Mucosa of rectum (tissue), 2 donors: ENCODE measurements around the gene CACTIN.
"Not testable (repeated sequence)": the region's sequence is repeated elsewhere in the genome, so short reads cannot be mapped to it uniquely, and the experiment has no call there.

Source experiments
- H3K27ac ChIP-seq, 2 donors: one replicate each; pipeline ENCODE4 v1.7.0; 2013; ENCODE audit warnings: inconsistent platforms in 2 of 2, low read depth in 2 of 2, low read length in 2 of 2
- H3K27me3 ChIP-seq, 2 donors: one replicate each; pipeline ENCODE4 v1.7.0; 2013; ENCODE audit warnings: low read length in 2 of 2; ENCODE audit not compliant: control insufficient read depth in 2 of 2, insufficient read depth in 2 of 2
- H3K36me3 ChIP-seq, 2 donors: one replicate each; pipeline ENCODE4 v1.7.0; 2013; ENCODE audit warnings: low read length in 2 of 2; ENCODE audit not compliant: control insufficient read depth in 2 of 2, insufficient read depth in 2 of 2
- H3K4me1 ChIP-seq, 2 donors: one replicate each; pipeline ENCODE4 v1.7.0; 2013; ENCODE audit warnings: low read length in 2 of 2, mild to moderate bottlenecking in 1 of 2; ENCODE audit not compliant: control insufficient read depth in 2 of 2, insufficient read depth in 2 of 2
- H3K4me3 ChIP-seq, 2 donors: one replicate each; pipeline ENCODE4 v1.7.0; 2013; ENCODE audit warnings: low read length in 2 of 2
- H3K9ac ChIP-seq, 2 donors: one replicate each; pipeline ENCODE4 v1.7.0; 2013; ENCODE audit warnings: low read length in 2 of 2, low read depth in 1 of 2, mild to moderate bottlenecking in 1 of 2
- H3K9me3 ChIP-seq, 2 donors: one replicate each; pipeline ENCODE4 v1.7.0; 2013; ENCODE audit warnings: low read length in 2 of 2; ENCODE audit not compliant: control insufficient read depth in 2 of 2
- donor health status: healthy.
- donor health status: Normal muscosa, but diverticular disease.

The CACTIN gene

DNA sequence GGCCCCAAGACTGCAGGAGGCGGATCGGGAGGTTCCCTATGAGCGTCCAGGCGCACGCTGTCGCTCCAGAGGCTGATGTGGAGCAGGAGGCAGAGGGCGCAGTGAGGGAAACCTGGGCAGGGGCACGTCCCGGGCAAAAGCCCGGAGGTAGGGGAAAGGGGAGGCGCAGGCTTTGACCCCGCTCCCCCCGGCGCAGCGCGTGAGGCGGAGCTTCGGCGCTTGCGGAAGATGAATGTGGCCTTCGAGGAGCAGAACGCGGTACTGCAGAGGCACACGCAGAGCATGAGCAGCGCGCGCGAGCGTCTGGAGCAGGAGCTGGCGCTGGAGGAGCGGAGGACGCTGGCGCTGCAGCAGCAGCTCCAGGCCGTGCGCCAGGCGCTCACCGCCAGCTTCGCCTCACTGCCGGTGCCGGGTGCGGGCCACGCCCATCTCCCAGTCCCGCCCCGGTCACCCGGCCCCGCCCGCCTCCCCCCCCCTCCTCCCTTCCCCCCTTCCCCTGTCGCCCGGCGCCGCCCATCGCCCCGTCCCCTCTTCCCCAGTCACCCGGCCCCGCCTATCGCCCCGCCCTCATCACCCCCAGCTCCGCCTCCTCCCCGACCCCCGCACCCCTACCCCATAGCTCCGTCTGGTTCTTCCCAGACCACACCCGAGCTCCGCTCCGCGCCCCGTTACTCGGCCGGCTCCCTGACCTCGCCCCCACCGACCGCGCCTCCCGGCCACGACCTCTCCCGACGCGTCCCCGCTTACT, 49.7 kb downstream of the CACTIN start:
- Histone ChIP-seq H3K4me3 (peak overlapping the region; percentile 45 to 48), H3K36me3 (peaks cover 0 to 5% of the 10 kb centered on the region in 2 donors), H3K9ac (peak overlapping the region in 1 of 2 donors; percentile 47), H3K9me3 (no peaks in the 10 kb centered on the region), H3K27me3 (no peaks in the 10 kb centered on the region), H3K4me1 (peaks cover 15 to 19% of the 10 kb centered on the region in 2 donors), H3K27ac (peak overlapping the region; percentile 2 to 38)

DNA sequence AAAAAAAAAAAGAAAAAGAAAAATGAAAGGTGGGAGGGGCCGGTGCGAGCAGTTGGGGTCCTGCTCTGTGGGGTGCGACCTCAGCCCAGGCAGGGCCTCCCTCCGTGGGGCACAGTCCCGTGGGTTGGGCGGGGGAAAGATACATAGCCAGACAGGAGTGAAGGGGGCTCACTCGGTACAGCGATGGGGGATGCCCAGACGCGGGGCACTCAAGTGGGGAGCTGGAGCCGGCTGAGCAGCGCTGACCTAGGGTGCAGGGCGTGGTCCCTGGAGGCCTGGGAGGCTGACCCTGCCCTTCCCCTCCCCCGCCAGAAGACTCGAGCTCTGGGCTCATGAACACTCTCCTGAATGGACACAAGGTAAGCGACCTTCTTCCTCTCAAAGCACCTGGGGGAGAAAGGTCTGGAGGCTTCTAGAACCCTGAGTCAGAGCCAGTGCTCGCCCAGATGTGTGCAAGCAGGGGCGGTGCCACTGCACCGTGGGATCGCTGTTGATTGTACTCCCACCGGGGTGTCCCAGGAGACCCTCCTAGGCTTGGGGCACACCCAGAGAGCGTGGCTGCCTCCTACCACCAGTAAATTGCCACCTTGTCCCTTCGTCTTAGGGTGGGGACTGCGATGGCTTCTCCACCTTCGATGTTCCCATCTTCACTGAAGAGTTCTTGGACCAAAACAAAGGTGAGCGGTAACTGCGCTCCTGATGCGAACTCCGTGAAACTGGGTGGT, 50.5 kb downstream of the CACTIN start:
- H3K27me3 ChIP-seq, result no peaks in the 10 kb centered on the region
- peaks cover 19 to 23% of the 10 kb centered on the region in 2 donors for H3K4me1 ChIP-seq
- no peaks in the 10 kb centered on the region for H3K9me3 ChIP-seq
- peaks cover 0 to 5% of the 10 kb centered on the region in 2 donors for H3K36me3 ChIP-seq
- peak overlapping the region in 1 of 2 donors; percentile 2 for H3K27ac ChIP-seq
- H3K9ac ChIP-seq, result peak overlapping the region in 1 of 2 donors; percentile 47
- H3K4me3 ChIP-seq, result peak overlapping the region; percentile 45 to 48

DNA sequence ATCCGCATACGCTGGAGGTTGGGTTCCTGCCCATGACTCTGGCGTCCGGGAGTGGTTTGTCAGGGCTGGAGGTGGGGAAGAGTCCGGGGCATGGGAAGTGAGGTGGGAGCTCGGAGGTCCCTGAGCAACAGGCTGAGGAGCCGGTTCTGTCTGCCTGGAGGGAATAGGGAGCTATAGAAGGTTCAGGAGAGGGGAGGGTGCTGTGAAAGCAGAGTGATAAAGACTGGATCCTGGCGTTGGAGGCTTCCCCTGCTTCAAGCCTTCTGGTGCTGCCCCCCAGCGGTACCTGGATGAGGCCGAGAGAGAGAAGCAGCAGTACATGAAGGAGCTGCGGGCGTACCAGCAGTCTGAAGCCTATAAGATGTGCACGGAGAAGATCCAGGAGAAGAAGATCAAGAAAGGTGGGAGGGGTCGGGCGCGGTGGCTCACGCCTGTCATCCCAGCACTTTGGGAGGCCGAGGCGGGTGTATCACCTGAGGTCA, 51.3 kb downstream of the CACTIN start:
- H3K36me3 ChIP-seq, result peaks cover 0 to 5% of the 10 kb centered on the region in 2 donors
- H3K27me3 ChIP-seq, result no peaks in the 10 kb centered on the region
- no peak overlapping the region for H3K27ac ChIP-seq
- H3K9me3 ChIP-seq, result no peaks in the 10 kb centered on the region
- no peak overlapping the region for H3K4me3 ChIP-seq
- H3K4me1 ChIP-seq, result peaks cover 22 to 23% of the 10 kb centered on the region in 2 donors
- H3K9ac ChIP-seq, result no peak overlapping the region

DNA sequence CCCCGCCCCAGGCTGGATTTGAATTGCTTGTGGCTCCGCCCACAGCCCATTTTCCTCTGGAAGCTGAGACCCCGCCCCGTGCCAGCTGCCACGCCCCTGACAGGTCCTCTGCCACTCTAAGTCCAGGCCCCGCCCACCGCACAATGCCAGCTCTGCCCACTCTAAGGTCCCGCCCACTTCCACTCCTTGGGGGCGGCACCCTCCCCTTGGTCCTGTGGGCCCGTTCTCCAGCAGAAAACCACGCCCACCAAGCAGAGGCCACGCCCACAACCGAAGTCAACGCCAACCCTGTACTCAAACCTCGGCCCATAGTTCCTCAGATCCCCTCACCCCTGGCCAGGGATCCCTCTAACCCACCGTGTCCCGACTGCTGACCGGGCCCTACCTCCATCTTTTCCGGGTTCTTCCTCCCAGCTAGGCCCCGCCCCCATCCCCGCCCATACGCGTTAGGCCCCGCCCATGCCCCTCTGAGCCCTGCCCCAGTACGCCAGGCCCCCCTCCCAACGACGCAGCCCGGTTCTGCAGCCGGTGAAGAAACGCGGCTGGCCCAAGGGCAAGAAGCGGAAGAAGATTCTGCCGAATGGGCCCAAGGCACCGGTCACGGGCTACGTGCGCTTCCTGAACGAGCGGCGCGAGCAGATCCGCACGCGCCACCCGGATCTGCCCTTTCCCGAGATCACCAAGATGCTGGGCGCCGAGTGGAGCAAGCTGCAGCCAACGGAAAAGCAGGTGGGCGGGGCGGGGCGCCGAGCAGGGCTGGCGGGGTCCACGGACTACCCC, 52.5 kb downstream of the CACTIN start:
- no peak overlapping the region for H3K9ac ChIP-seq
- H3K4me1 ChIP-seq, result peaks cover 22 to 23% of the 10 kb centered on the region in 2 donors
- H3K36me3 ChIP-seq, result peaks cover 0 to 5% of the 10 kb centered on the region in 2 donors
- no peaks in the 10 kb centered on the region for H3K27me3 ChIP-seq
- peak overlapping the region; percentile 76 to 80 for H3K4me3 ChIP-seq
- H3K9me3 ChIP-seq, result no peaks in the 10 kb centered on the region
- H3K27ac ChIP-seq, result peak overlapping the region; percentile 77 to 78

DNA sequence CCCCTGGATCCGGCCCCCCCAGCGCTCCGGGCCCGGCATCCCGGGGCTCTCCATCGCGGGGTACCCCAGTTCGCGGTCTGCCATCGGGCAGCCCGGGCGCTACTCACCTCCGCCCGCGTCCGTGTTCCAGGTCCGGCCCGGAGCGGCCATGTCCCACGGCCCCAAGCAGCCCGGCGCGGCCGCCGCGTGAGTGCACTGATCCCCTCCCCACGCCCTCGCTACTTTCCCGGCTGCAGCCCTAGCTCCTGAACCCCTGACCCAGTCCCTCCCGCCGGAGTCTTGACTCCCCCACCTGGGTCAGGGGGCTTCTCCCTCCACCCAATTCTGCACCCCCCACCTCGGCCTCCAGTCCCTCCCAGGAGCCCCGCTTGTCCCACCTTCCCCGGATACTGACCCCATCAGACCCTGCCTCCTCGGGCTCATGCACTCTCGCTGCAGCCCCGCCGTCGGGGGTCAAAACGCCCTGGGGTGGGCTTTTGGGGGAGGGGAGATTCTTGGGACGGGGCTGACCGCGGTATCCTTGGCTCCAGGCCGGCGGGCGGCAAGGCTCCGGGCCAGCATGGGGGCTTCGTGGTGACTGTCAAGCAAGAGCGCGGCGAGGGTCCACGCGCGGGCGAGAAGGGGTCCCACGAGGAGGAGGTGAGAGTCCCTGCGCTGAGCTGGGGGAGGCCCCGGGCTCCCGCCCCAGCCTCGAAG, 53.3 kb downstream of the CACTIN start:
- Histone ChIP-seq H3K9me3 (no peaks in the 10 kb centered on the region), H3K9ac (peak overlapping the region; percentile 68 to 87), H3K36me3 (peaks cover 0 to 5% of the 10 kb centered on the region in 2 donors), H3K27ac (peak overlapping the region; percentile 77 to 78), H3K27me3 (no peaks in the 10 kb centered on the region), H3K4me1 (peaks cover 22 to 23% of the 10 kb centered on the region in 2 donors), H3K4me3 (peak overlapping the region; percentile 76 to 80)

DNA sequence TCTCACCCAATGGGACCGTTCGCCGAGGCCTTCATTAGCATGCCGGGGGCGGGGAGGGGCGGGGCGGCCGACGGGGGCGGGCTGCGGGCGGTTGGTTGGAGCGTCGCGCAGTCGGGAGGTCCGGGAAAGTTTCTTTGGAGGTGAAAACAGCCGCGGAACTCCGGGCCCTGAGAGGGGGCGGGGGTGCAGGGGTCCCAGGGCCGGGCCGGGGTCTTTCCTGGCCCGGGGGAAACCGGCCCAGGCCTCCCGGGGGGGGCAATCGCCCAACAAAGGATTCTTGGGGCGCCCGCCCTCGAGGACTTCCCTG, 53.8 kb downstream of the CACTIN start, which contains the start of gene HMG20B:
HMG20B (plus strand) TSS at position 90 of the 307 bp plus-strand sequence. CDS start 366 bp downstream, outside the sequence.
- Histone ChIP-seq H3K27me3 (no peaks in the 10 kb centered on the region), H3K36me3 (peaks cover 0 to 5% of the 10 kb centered on the region in 2 donors), H3K4me1 (peaks cover 22 to 23% of the 10 kb centered on the region in 2 donors), H3K9me3 (no peaks in the 10 kb centered on the region), H3K9ac (peak within 1 kb of the TSS; percentile 68 to 87), H3K27ac (peak within 1 kb of the TSS; percentile 77 to 78), H3K4me3 (peak within 1 kb of the TSS; percentile 80)

DNA sequence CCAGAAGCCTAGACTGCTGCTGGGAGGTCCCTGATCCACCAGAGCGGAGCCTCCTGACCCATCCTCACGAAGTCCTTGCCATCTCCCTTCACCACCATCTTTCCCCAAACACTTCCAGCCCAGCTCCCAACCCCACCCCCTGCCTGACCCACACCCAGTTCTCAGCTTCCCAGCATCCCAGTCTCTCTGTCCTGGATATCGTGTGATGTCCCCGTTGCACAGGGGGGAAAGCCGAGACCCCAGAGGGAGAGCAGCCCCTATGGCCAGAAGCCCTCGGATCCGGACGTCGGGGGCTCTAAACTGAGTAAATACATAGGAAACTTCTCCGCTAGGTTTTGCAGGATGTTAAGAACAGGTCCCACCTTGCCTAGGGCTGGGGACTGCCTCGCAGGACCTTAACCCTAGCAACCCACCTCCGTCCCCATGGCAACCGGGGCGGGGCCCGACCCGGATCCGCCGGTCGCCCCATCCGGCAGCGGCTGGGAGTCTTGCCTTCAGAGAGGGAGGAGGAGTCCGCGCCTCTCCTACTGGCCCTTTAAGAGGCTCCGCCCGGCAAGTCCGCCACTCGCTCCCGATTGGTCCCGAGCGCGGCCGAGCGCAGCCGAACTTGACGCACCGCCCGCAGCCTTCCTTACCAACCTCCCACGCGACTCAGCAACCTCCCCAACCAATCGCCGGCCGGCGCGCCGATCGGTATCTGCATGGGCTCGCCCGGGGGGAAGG, 54.3 kb downstream of the CACTIN start:
- Histone ChIP-seq H3K9me3 (no peaks in the 10 kb centered on the region), H3K27me3 (no peaks in the 10 kb centered on the region), H3K4me3 (peak overlapping the region; percentile 67 to 80), H3K9ac (peak overlapping the region; percentile 61 to 68), H3K4me1 (peaks cover 22 to 23% of the 10 kb centered on the region in 2 donors), H3K36me3 (peaks cover 0 to 5% of the 10 kb centered on the region in 2 donors), H3K27ac (peak overlapping the region; percentile 2 to 67)

DNA sequence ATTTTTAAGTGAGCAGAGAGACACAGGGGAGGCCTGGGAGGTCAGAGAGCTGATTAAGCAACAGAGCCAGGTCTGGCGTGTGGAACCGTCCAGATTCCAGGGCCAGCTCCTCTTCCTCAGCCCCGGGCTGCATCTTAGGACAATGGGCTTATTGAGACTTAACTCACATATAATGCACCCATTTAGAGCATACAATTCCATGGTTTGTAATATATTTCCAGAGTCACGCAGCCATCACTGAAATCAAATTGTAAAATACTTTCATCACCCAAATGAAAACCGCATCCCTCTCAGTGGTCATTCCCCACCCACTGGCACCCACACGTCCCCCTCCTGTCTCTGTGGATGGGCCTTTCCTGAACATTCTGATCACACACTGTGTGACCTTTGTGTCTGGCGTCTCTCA, 56.0 kb downstream of the CACTIN start:
- Histone ChIP-seq H3K27me3 (no peaks in the 10 kb centered on the region), H3K9me3 (no peaks in the 10 kb centered on the region), H3K9ac (no peak overlapping the region), H3K4me3 (no peak overlapping the region), H3K36me3 (peaks cover 0 to 5% of the 10 kb centered on the region in 2 donors), H3K4me1 (peaks cover 12% of the 10 kb centered on the region in 2 donors), H3K27ac (no peak overlapping the region)

DNA sequence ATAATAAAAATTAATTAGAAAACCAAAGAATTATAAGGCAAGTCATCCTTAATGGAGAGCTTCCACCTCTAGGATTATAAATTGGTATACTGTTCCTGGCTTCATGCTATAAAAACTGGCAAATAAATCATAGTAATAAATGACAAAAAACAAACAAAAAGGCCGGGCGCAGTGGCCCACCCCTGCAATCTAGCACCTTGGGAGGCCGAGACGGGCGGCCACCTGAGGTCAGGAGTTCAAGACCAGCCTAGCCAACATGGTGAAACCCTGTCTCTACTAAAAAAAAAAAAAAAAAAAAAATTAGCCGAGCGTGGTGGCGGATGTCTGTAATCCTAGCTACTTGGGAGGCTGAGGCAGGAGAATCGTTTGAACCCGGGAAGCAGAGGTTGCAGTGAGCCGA, 56.5 kb downstream of the CACTIN start:
- not testable (repeated sequence) for H3K9me3 ChIP-seq, H3K36me3 ChIP-seq, H3K4me3 ChIP-seq, H3K9ac ChIP-seq, H3K27me3 ChIP-seq, H3K27ac ChIP-seq
- H3K4me1 ChIP-seq, result peaks cover 12% of the 10 kb centered on the region in 2 donors
